Astrocyte (in vitro differentiated cells and primary cell): ENCODE results near the gene ALDH16A1.

ENCODE experiments used
- CTCF ChIP-seq: IDR thresholded peaks from 2 replicates; pipeline ENCODE4 v1.5.1; 2011; ENCODE audit warnings: low read depth, mild to moderate bottlenecking, inconsistent platforms, low read length, moderate library complexity; ENCODE audit not compliant: insufficient read depth
- EZH2 ChIP-seq: IDR thresholded peaks from 2 replicates; pipeline ENCODE4 v1.6.1; 2012; ENCODE audit warnings: mild to moderate bottlenecking, low read length, inconsistent platforms; ENCODE audit not compliant: insufficient read depth

- TF ChIP-seq CTCF (no peak), EZH2 (no peak)
Measured at GRCh38 chr19:49456326-49456725, 3.3 kb downstream of the ALDH16A1 start.
